ENCODE measurements around the gene LMO4. TPM values are rescaled to one million over a fixed set of nuclear protein-coding genes. Genes with fewer than 3 reads are reported as not detected.

Gene LMO4
- total RNA-seq, 4 donors from 2014 or later, result 32.7 to 57.3 (median 52.1) TPM

- Histone ChIP-seq H3K27ac (peak overlapping the region; percentile 97 to 100 (median 98)), H3K4me1 (peaks cover 0 to 31% (median 3%) of the 10 kb centered on the region in 3 donors), H3K36me3 (no peaks in the 10 kb centered on the region), H3K9me3 (no peaks in the 10 kb centered on the region), H3K27me3 (no peaks in the 10 kb centered on the region), H3K4me3 (peak overlapping the region; percentile 88 to 99 (median 92))
- intact Hi-C loops (cut with DNase I), result loop anchor here (10.0 kb wide), 1 partner anchor 627 kb away; no protein-coding TSS in a partner anchor
- 12 to 19% methylated on average over 14 to 27 of the region's 27 CpGs for WGBS, 2 donors
- DNase-seq, result no peak
- no peak for TF ChIP-seq CTCF (IDR thresholded peaks at IDR 0.05)
- no peak for TF ChIP-seq POLR2A (IDR thresholded peaks at IDR 0.05)
These were observed 1.1 kb upstream of the LMO4 start for GRCh38 chr1:87327376-87328271.

GRCh38 chr1:87329051-87329525, 408 bp downstream of the LMO4 start:
- no peaks in the 10 kb centered on the region for H3K36me3 ChIP-seq
- 0% methylated on average over 8 to 9 of the region's 35 CpGs for WGBS, 2 donors
- DNase-seq, result no peak
- TF ChIP-seq CTCF (IDR thresholded peaks at IDR 0.05), result no peak
- no peak for TF ChIP-seq POLR2A (IDR thresholded peaks at IDR 0.05)
- H3K4me1 ChIP-seq, result peaks cover 13 to 45% (median 14%) of the 10 kb centered on the region in 3 donors
- H3K4me3 ChIP-seq, result peak overlapping the region; percentile 88 to 99 (median 92)
- peak overlapping the region; percentile 97 to 100 (median 98) for H3K27ac ChIP-seq
- H3K9me3 ChIP-seq, result no peaks in the 10 kb centered on the region
- no peaks in the 10 kb centered on the region for H3K27me3 ChIP-seq
- intact Hi-C loops (cut with DNase I), result loop anchor here (10.0 kb wide), 1 partner anchor 626 kb away; no protein-coding TSS in a partner anchor

GRCh38 chr1:87329526-87330056, 911 bp downstream of the LMO4 start:
- Histone ChIP-seq H3K27ac (peak overlapping the region; percentile 97 to 100 (median 98)), H3K27me3 (no peaks in the 10 kb centered on the region), H3K9me3 (no peaks in the 10 kb centered on the region), H3K36me3 (no peaks in the 10 kb centered on the region), H3K4me3 (peak overlapping the region; percentile 88 to 99 (median 92)), H3K4me1 (peaks cover 18 to 50% (median 19%) of the 10 kb centered on the region in 3 donors)
- TF ChIP-seq POLR2A (IDR thresholded peaks at IDR 0.05) (no peak), CTCF (IDR thresholded peaks at IDR 0.05) (no peak)
- 0% methylated on average over 7 of the region's 7 CpGs for WGBS, 2 donors
- no peak for DNase-seq
- intact Hi-C loops (cut with DNase I), result loop anchor here (10.0 kb wide), 1 partner anchor 625 kb away; no protein-coding TSS in a partner anchor

GRCh38 chr1:87330057-87330884, 1.6 kb downstream of the LMO4 start:
- no peaks in the 10 kb centered on the region for H3K36me3 ChIP-seq

More at GRCh38 chr1:87330057-87330884, 1.6 kb downstream of the LMO4 start:
- Histone ChIP-seq H3K27me3 (no peaks in the 10 kb centered on the region), H3K27ac (peak overlapping the region; percentile 97 to 100 (median 98)), H3K9me3 (no peaks in the 10 kb centered on the region), H3K4me3 (peak overlapping the region; percentile 88 to 99 (median 92)), H3K4me1 (peaks cover 19 to 53% (median 20%) of the 10 kb centered on the region in 3 donors)
- intact Hi-C loops (cut with DNase I), result no loop called here
- TF ChIP-seq POLR2A (IDR thresholded peaks at IDR 0.05), result peak in 1 of 4 donors; percentile 38
- no peak for TF ChIP-seq CTCF (IDR thresholded peaks at IDR 0.05)
- 0% methylated on average over 19 of the region's 19 CpGs for WGBS, 2 donors
- no peak for DNase-seq
